Adrenal gland (tissue), 12 donors: ENCODE data around the gene CCDC78. TPM values are rescaled to one million over a fixed set of nuclear protein-coding genes. Genes with fewer than 3 reads are reported as not detected.

ENCODE experiments used
- DNase-seq, 7 donors: peaks; one replicate each; pipeline ENCODE4 v3.0.0-alpha.2; 2019 to 2020
- H3K27ac ChIP-seq, 5 donors: fragments of 200-600 bp; sonication (generic) in 4 of 5; 1 replicate in 3 of 5; 2 replicates in 2 of 5; pipeline versions ENCODE4 v1.5.1 to v1.8.0; 2016 to 2020; ENCODE audit warnings: mild to moderate bottlenecking in 1 of 5
- H3K27me3 ChIP-seq: fragments of 200-600 bp; 2 replicates; pipeline ENCODE4 v1.8.0; 2021
- H3K36me3 ChIP-seq, 2 donors: fragments of 200-600 bp; replicated peaks in 1 of 2; 1 replicate in 1 of 2; 2 replicates in 1 of 2; pipeline versions ENCODE4 v1.5.1 to v1.8.0; 2018 to 2022
- H3K4me1 ChIP-seq, 2 donors: fragments of 200-600 bp; replicated peaks in 1 of 2; 1 replicate in 1 of 2; 2 replicates in 1 of 2; pipeline versions ENCODE4 v1.5.1 to v1.8.0; 2018 to 2021
- H3K4me3 ChIP-seq, 4 donors: fragments of 200-600 bp; sonication (generic) in 3 of 4; one replicate each; pipeline ENCODE4 v1.5.1; 2016 to 2018
- H3K9me3 ChIP-seq, 3 donors: fragments of 200-600 bp; sonication (generic) in 1 of 3; replicated peaks in 1 of 3; 1 replicate in 2 of 3; 2 replicates in 1 of 3; pipeline versions ENCODE4 v1.5.1 to v1.8.0; 2016 to 2021
- POLR2A ChIP-seq, 2 donors: fragments of 450-650 bp; IDR thresholded peaks; one replicate each; pipeline ENCODE4 v1.6.1; 2017; ENCODE audit warnings: antibody characterized with exemption in 2 of 2, mild to moderate bottlenecking in 2 of 2, moderate library complexity in 1 of 2
- WGBS, 4 donors: extraction: QIAGEN DNeasy Blood & Tissue Kit in 2 of 4; methylation state at CpG; one replicate each; pipeline versions ENCODE4 v1.1.5 to v1.1.7; 2013 to 2017; 5-methylcytosine and 5-hydroxymethylcytosine counted together
- intact Hi-C, 2 donors: fragments of 100-400 bp; cut with DNase I; formaldehyde crosslinking; loops; one replicate each; pipeline versions ENCODE4 v1.14.1 to v1.15.0; 2022 to 2023
- polyA plus RNA-seq, 3 donors: library from polyadenylated mRNA; stranded (reverse); fragments of 200-250 nt in 2 of 3; fragments of 350-450 nt in 1 of 3; fragmentation: Illumina TruSeq in 1 of 3; extraction: RNeasy Lipid Tissue Mini Kit (QIAGEN cat#74804) in 1 of 3; gene quantifications; one replicate each; pipeline ENCODE4 v1.2.3, GENCODE V29; 2013 to 2014
- total RNA-seq, 9 donors: library from RNA; depleted of rRNA in 4 of 9; stranded (reverse); fragments of >200 nt in 4 of 9; fragments of 120-200 nt in 1 of 9; fragmentation: NEBNext Ultra II Directional in 1 of 9; extraction: Animal tissue kit (Norgen Biotek cat#: 25700) in 1 of 9; gene quantifications; one replicate each; pipeline versions ENCODE4 v1.1.0 to v1.2.4, GENCODE V29; 2013 to 2023
- TF ChIP-seq, protein P1 (sequence below), 6 experiments: fragments of 450-650 bp in 4 of 6; fragments of 200-600 bp in 2 of 6; sonication (generic) in 1 of 6; IDR thresholded peaks; 1 replicate in 5 of 6; 2 replicates in 1 of 6; pipeline versions ENCODE4 v1.5.1 to v1.8.0; 2016 to 2021; ENCODE audit warnings: antibody characterized with exemption in 6 of 6, mild to moderate bottlenecking in 2 of 6, moderate library complexity in 1 of 6
- donor health status: healthy with polysubstance abuse.
- donor health status: Bipolar disorder and iron deficiency.
- donor health status: DM: yes; HTN: yes; CAD: no.
- donor health status: DM: no; HTN: no; CAD: no.
- donor health status: DM: no; HTN: no; CAD: no.
- donor health status: DM: yes; HTN: yes; CAD: no.

Gene CCDC78
- total and polyA plus RNA-seq, 12 donors, result 0.17 to 49.9 (median 0.85) TPM; not detected in 2

DNA sequence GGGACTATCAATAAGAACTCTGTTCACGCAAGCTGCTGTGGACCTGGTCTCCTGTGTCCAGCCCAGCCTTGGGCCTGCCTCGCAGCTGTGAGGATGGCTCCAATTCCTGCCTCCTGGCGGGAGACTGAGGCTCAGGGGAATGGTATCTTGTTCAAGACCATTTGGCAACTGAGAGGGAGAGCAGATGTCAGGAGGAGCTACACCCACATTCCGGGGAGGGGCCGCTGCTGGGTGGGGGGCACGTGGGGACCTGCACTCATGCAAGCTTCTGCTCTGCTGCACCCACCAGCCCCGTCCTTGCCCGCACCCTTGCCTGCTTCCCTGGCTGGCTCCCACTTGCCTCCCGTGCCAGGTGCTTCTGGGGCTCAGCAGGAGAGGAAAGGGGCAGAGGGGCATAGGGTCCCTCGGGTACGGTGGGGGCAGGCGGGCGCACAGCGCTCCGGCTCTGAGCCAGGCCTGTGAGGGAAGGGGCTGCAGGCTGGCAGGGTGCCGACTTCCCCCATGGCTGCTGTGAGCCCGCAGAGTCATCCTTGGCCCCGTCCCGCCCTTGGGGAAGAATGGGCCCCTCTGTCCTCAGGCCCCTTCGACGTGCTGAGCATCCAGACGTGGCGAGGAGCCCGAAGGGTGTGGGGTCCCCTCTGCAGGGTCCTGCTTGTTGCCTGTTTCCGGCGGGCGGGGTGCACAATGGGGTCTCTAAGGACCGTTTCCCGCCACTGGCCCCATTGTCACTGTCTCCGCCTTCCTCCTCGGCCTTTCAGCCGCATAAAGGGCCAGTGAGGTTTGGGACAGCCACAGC, 8.6 kb downstream of the CCDC78 start:
- Histone ChIP-seq H3K27ac (peak overlapping the region in 1 of 5 donors; percentile 21), H3K36me3 (no peaks in the 10 kb centered on the region), H3K4me1 (peaks cover 29 to 37% of the 10 kb centered on the region in 2 donors), H3K27me3 (no peaks in the 10 kb centered on the region), H3K9me3 (no peaks in the 10 kb centered on the region), H3K4me3 (no peak overlapping the region)
- intact Hi-C loops, result loop anchor here in 1 of 2 donors (10.0 kb wide), 1 partner anchor 337 kb away; no protein-coding TSS in a partner anchor
- no peak for DNase-seq
- 73 to 84% (median 74%) methylated on average over 15 to 32 of the region's 32 CpGs for WGBS, 4 donors
- TF ChIP-seq POLR2A (IDR thresholded peaks at IDR 0.05), result no peak
- TF ChIP-seq, protein P1, sequence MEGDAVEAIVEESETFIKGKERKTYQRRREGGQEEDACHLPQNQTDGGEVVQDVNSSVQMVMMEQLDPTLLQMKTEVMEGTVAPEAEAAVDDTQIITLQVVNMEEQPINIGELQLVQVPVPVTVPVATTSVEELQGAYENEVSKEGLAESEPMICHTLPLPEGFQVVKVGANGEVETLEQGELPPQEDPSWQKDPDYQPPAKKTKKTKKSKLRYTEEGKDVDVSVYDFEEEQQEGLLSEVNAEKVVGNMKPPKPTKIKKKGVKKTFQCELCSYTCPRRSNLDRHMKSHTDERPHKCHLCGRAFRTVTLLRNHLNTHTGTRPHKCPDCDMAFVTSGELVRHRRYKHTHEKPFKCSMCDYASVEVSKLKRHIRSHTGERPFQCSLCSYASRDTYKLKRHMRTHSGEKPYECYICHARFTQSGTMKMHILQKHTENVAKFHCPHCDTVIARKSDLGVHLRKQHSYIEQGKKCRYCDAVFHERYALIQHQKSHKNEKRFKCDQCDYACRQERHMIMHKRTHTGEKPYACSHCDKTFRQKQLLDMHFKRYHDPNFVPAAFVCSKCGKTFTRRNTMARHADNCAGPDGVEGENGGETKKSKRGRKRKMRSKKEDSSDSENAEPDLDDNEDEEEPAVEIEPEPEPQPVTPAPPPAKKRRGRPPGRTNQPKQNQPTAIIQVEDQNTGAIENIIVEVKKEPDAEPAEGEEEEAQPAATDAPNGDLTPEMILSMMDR (IDR thresholded peaks at IDR 0.05), result no peak

DNA sequence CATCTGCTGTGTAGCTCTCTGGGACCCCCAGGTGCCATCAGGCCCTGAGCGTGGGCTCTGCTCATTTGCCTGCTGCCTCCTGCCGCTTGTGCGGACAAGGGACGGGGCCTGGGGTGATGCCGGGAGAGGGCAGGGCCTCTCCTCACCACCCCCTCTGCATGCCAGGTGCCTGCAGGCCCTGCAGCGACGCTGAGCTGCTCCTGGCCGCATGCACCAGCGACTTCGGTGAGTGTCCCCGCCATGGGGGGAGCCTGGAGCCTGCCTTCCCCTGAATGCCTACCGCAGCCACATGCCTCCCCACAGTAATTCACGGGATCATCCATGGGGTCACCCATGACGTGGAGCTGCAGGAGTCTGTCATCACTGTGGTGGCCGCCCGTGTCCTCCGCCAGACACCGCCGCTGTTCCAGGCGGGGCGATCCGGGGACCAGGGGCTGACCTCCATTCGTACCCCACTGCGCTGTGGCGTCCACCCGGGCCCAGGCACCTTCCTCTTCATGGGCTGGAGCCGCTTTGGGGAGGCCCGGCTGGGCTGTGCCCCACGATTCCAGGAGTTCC, 9.4 kb downstream of the CCDC78 start:
- 76 to 93% (median 86%) methylated on average over 9 to 29 of the region's 29 CpGs for WGBS, 4 donors
- DNase-seq, result no peak
- intact Hi-C loops, result loop anchor here in 1 of 2 donors (10.0 kb wide), 1 partner anchor 338 kb away; no protein-coding TSS in a partner anchor
- H3K4me3 ChIP-seq, result no peak overlapping the region
- TF ChIP-seq POLR2A (IDR thresholded peaks at IDR 0.05), result no peak
- peaks cover 28 to 38% of the 10 kb centered on the region in 2 donors for H3K4me1 ChIP-seq
- H3K9me3 ChIP-seq, result no peaks in the 10 kb centered on the region
- no peaks in the 10 kb centered on the region for H3K27me3 ChIP-seq
- H3K27ac ChIP-seq, result peak overlapping the region in 1 of 5 donors; percentile 56
- H3K36me3 ChIP-seq, result no peaks in the 10 kb centered on the region

DNA sequence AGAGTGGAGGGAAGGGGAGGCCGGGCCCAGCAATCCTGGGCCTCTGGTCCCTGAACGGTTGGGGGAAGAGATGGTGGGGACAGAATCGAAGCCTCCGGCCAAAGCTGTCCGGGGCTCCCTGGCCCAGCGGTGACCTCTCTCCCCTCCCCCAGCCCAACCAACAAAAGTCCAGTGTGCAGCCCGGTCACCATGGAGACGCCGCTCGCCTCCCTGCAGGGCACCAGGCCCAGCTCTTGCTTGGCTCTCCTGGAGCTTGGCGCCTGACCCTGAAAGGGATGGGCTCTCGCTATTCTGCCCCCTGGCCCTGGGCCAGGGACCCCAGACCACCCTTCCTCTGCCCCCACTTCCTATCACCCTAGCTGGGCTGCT, 10.1 kb downstream of the CCDC78 start:
- intact Hi-C loops, result loop anchor here in 1 of 2 donors (10.0 kb wide), 1 partner anchor 339 kb away; no protein-coding TSS in a partner anchor
- TF ChIP-seq, protein P1 (IDR thresholded peaks at IDR 0.05), result no peak
- no peak for TF ChIP-seq POLR2A (IDR thresholded peaks at IDR 0.05)
- Histone ChIP-seq H3K27me3 (peaks cover 3% of the 10 kb centered on the region), H3K9me3 (no peaks in the 10 kb centered on the region), H3K4me1 (peaks cover 23 to 34% of the 10 kb centered on the region in 2 donors), H3K27ac (peak overlapping the region in 2 of 5 donors; percentile 56 to 62), H3K36me3 (no peaks in the 10 kb centered on the region), H3K4me3 (peak overlapping the region in 2 of 4 donors; percentile 37 to 76)
- WGBS, 4 donors, result 15 to 30% (median 20%) methylated on average over 7 to 12 of the region's 12 CpGs
- peak; percentile 78 to 92 (median 84) for DNase-seq

DNA sequence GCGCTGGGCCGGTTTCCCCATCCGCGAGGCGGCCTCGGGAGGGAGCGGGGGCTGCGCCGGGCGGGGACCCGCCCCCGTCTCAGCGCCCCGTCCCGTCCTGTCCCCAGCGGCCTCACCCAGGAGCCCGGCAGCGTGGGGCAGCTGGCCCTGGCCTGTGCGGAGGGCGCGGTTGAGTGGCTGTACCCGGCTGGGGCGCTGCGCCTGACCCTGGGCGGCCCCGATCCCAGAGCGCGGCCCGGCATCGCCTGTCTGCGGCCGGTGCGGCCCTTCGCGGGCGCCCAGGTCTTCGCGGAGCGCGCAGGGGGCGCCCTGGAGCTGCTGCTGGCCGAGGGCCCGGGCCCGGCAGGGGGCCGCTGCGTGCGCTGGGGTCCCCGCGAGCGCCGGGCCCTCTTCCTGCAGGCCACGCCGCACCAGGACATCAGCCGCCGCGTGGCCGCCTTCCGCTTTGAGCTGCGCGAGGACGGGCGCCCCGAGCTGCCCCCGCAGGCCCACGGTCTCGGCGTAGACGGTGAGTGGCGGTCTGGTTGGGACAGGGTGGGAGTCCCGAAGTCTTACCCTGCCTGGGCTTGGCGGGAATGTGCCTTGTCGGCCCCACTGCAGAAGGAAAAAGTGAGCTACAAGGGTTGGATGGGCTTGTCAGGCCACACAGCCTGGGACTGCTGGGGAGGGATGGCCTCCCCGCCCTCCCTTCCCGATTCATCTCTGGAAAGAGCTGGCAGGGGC, 10.6 kb downstream of the CCDC78 start:
- no peaks in the 10 kb centered on the region for H3K9me3 ChIP-seq
- WGBS, 4 donors, result 1 to 18% (median 4%) methylated on average over 4 to 74 of the region's 74 CpGs
- intact Hi-C loops, result loop anchor here in 1 of 2 donors (10.0 kb wide), 1 partner anchor 339 kb away; no protein-coding TSS in a partner anchor
- peak overlapping the region in 2 of 4 donors; percentile 37 to 76 for H3K4me3 ChIP-seq
- no peaks in the 10 kb centered on the region for H3K36me3 ChIP-seq
- TF ChIP-seq POLR2A (IDR thresholded peaks at IDR 0.05), result no peak
- TF ChIP-seq, protein P1 (IDR thresholded peaks at IDR 0.05), result no peak
- peak in 1 of 7 donors; percentile 29 for DNase-seq
- peaks cover 6% of the 10 kb centered on the region for H3K27me3 ChIP-seq
- H3K27ac ChIP-seq, result peak overlapping the region in 3 of 5 donors; percentile 42 to 62 (median 56)
- peaks cover 23 to 34% of the 10 kb centered on the region in 2 donors for H3K4me1 ChIP-seq
